ENCODE data around the gene SPOPL.
A peak's percentile ranks its signal among the peaks of the same experiment; 100 is the strongest.
"Not testable (repeated sequence)": the region's sequence is repeated elsewhere in the genome, so short reads cannot be mapped to it uniquely, and the experiment has no call there.

Gene SPOPL

GRCh38 chr2:138503652-138504051 lies 2.1 kb downstream of the SPOPL start:
- Mint-ChIP-seq H3K27ac (peak overlapping the region; percentile 88), H3K27me3 (no peaks in the 10 kb centered on the region), H3K4me1 (ENCODE audit: low read depth) (peaks cover 43% of the 10 kb centered on the region), H3K36me3 (peaks cover 9% of the 10 kb centered on the region), H3K9me3 (ENCODE audit: low read depth) (no peaks in the 10 kb centered on the region), H3K4me3 (peak overlapping the region; percentile 100)

DNA sequence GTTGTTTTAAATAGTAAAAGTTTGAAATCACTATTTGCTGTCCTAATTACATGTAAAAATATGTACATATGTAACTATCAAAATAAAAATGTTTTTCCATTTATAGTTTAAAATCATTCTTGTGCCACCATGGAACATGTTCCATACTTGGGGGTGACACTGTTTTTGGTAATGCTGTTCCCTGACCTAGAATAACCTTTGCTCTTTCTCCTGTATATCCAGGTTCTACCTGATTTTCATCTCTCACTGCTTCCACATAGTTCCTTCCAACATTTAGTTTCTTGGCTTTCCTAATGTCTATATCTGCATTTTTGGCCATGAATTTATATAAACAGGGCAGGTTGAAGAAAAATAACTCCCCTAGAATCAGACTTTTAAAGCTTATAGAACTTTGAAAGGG lies 2.5 kb downstream of the SPOPL start:
- H3K27ac Mint-ChIP-seq = peak overlapping the region; percentile 88
- peaks cover 43% of the 10 kb centered on the region for H3K4me1 Mint-ChIP-seq (ENCODE audit: low read depth)
- H3K27me3 Mint-ChIP-seq = no peaks in the 10 kb centered on the region
- H3K9me3 Mint-ChIP-seq (ENCODE audit: low read depth) = no peaks in the 10 kb centered on the region
- peaks cover 9% of the 10 kb centered on the region for H3K36me3 Mint-ChIP-seq
- H3K4me3 Mint-ChIP-seq = peak overlapping the region; percentile 100

GRCh38 chr2:138504546-138505235 lies 3.1 kb downstream of the SPOPL start:
- H3K4me1 Mint-ChIP-seq (ENCODE audit: low read depth) = peaks cover 45% of the 10 kb centered on the region

GRCh38 chr2:138507267-138507666 lies 5.7 kb downstream of the SPOPL start:
- H3K4me1 Mint-ChIP-seq (ENCODE audit: low read depth) = peaks cover 45% of the 10 kb centered on the region
- no peak overlapping the region for H3K27ac Mint-ChIP-seq
- H3K36me3 Mint-ChIP-seq = peaks cover 20% of the 10 kb centered on the region
- no peak overlapping the region for H3K4me3 Mint-ChIP-seq
- H3K27me3 Mint-ChIP-seq = no peaks in the 10 kb centered on the region
- H3K9me3 Mint-ChIP-seq (ENCODE audit: low read depth) = no peaks in the 10 kb centered on the region

More at GRCh38 chr2:138504546-138505235, 3.1 kb downstream of the SPOPL start:
- H3K4me3 Mint-ChIP-seq = peak overlapping the region; percentile 100
- no peaks in the 10 kb centered on the region for H3K9me3 Mint-ChIP-seq (ENCODE audit: low read depth)
- no peaks in the 10 kb centered on the region for H3K27me3 Mint-ChIP-seq
- H3K27ac Mint-ChIP-seq = peak overlapping the region; percentile 29
- peaks cover 12% of the 10 kb centered on the region for H3K36me3 Mint-ChIP-seq

- H3K27me3 Mint-ChIP-seq = peaks cover 4% of the 10 kb centered on the region
- H3K4me1 Mint-ChIP-seq (ENCODE audit: low read depth) = peaks cover 38% of the 10 kb centered on the region
- peaks cover 25% of the 10 kb centered on the region for H3K36me3 Mint-ChIP-seq
- no peak overlapping the region for H3K4me3 Mint-ChIP-seq
- H3K9me3 Mint-ChIP-seq (ENCODE audit: low read depth) = no peaks in the 10 kb centered on the region
- H3K27ac Mint-ChIP-seq = no peak overlapping the region
These were observed 8.7 kb downstream of the SPOPL start for GRCh38 chr2:138510319-138510718.

DNA sequence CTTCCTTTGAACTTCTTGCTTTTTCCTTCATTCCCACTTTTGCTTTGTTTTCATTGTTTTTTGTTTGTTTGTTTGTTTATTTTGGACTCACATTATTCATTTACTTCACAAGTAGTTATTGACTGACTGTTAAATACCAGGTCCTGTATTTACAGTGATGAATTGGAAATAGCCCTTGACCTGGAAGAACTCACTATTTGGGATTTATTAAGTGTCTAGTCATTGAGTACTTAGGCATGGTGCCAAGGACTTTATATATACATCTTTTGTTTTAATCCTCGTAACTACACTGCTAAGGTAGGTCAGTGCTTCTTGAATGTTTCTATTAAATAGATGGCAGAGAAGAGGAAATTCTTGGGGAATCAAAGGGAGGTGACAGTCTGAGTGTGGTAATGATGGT lies 11.1 kb downstream of the SPOPL start:
- H3K9me3 Mint-ChIP-seq (ENCODE audit: low read depth) = no peaks in the 10 kb centered on the region
- no peak overlapping the region for H3K4me3 Mint-ChIP-seq
- H3K36me3 Mint-ChIP-seq = peaks cover 16% of the 10 kb centered on the region
- H3K27me3 Mint-ChIP-seq = peaks cover 4% of the 10 kb centered on the region
- peaks cover 41% of the 10 kb centered on the region for H3K4me1 Mint-ChIP-seq (ENCODE audit: low read depth)
- H3K27ac Mint-ChIP-seq = no peak overlapping the region

DNA sequence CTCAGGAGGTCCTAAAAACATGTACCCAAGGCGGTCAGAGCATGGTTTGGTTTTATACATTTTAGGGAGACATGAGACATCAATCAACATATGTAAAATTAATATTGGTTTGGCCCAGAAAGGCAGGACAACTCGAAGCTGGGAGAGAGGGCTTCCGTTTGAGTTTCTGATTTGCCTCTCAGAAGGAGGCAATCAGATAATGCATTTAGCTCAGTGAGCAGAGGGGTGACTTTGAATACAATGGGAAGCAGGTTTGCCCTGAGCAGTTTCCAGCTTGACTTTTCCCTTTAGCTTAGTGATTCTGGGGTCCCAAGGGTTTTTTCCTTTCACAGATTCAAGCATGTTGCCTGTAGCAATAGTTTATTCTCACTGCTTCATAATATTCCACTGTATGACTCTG lies 12.6 kb downstream of the SPOPL start:
- Mint-ChIP-seq H3K27me3 (peaks cover 4% of the 10 kb centered on the region), H3K9me3 (ENCODE audit: low read depth) (no peaks in the 10 kb centered on the region), H3K4me1 (ENCODE audit: low read depth) (peaks cover 48% of the 10 kb centered on the region), H3K36me3 (peaks cover 16% of the 10 kb centered on the region), H3K4me3 (no peak overlapping the region), H3K27ac (no peak overlapping the region)

- H3K4me1 Mint-ChIP-seq (ENCODE audit: low read depth) = peaks cover 45% of the 10 kb centered on the region
- no peaks in the 10 kb centered on the region for H3K9me3 Mint-ChIP-seq (ENCODE audit: low read depth)
- no peak overlapping the region for H3K27ac Mint-ChIP-seq
- no peak overlapping the region for H3K4me3 Mint-ChIP-seq
- peaks cover 4% of the 10 kb centered on the region for H3K27me3 Mint-ChIP-seq
- H3K36me3 Mint-ChIP-seq = peaks cover 9% of the 10 kb centered on the region
These were observed 13.5 kb downstream of the SPOPL start for GRCh38 chr2:138515092-138515491.

DNA sequence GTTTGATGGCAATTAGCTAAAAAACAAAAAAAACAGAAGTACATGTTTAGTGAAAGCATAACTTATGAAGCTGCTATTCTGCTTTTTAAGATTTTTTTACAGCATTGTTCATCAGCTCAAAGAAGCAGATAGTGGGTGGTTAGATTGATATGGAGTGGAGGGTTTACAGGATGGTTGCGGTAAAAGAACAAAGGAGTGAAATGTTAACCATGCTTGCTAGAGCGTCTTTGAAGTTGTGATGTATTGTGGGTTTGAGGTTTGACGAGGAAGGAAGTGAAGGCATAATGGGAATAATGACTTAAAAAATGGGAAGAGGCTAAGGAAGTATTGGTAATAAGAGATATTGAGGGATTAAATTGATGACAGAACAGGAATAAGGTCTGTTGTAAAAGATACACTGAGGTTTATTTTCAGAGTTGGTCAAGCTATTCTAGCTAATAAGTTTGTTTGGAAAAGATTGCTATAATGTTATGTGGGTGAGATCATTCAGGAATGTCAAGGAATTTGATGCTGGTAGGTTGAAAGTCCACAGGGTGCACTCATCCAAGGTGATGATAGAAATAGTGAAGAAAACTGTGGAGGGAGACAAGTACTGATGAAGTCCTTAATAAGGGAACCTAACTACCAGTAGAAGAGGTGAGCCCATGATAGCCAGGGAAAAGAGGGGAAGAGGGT lies 14.6 kb downstream of the SPOPL start:
- Mint-ChIP-seq H3K4me1 (ENCODE audit: low read depth) (peaks cover 45% of the 10 kb centered on the region), H3K36me3 (peaks cover 10% of the 10 kb centered on the region), H3K4me3 (peak overlapping the region; percentile 48), H3K9me3 (ENCODE audit: low read depth) (no peaks in the 10 kb centered on the region), H3K27me3 (peaks cover 4% of the 10 kb centered on the region), H3K27ac (no peak overlapping the region)

DNA sequence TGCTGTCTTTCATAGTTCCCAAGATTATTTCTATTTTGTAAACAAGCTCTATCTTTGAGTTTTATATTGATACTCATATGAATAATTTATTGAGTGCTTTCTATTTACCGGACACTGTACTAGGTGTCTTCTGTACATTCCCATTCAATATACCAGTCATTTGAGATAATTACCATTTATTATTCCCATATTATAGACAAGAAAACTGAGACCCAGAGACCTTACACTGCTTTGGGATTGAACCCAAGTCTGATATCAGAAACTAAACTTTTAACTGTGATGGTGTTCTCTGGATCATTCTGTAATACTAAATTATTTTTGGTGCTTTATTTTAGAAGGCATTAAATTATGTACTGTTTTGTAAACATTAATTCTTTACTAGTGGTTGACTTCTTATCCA lies 17.3 kb downstream of the SPOPL start:
- no peaks in the 10 kb centered on the region for H3K9me3 Mint-ChIP-seq (ENCODE audit: low read depth)
- H3K27me3 Mint-ChIP-seq = no peaks in the 10 kb centered on the region
- peaks cover 38% of the 10 kb centered on the region for H3K4me1 Mint-ChIP-seq (ENCODE audit: low read depth)
- no peak overlapping the region for H3K4me3 Mint-ChIP-seq
- H3K27ac Mint-ChIP-seq = no peak overlapping the region
- H3K36me3 Mint-ChIP-seq = peaks cover 10% of the 10 kb centered on the region

DNA sequence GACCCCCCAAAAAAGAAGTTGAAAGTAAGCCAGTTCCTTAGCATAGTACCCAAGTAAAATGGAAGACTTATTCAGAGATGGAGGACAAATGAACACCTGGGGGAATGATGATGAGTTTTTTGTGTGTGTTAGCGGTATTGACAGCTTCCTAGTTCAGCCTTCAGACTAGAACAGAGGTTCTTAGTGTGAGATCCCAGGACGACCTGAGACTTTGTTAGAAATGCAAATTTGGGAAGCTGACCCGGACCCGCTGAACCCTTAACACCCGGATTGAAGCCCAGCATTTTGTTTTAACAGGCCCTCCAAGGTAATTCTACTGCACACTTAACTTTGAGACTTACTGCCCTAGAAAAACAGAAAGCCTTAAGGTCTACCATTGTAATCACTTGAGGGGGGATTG lies 20.3 kb downstream of the SPOPL start:
- peaks cover 7% of the 10 kb centered on the region for H3K9me3 Mint-ChIP-seq (ENCODE audit: low read depth)
- no peak overlapping the region for H3K27ac Mint-ChIP-seq
- peaks cover 23% of the 10 kb centered on the region for H3K36me3 Mint-ChIP-seq
- H3K4me1 Mint-ChIP-seq (ENCODE audit: low read depth) = peaks cover 17% of the 10 kb centered on the region
- no peak overlapping the region for H3K4me3 Mint-ChIP-seq
- H3K27me3 Mint-ChIP-seq = no peaks in the 10 kb centered on the region

- peaks cover 26% of the 10 kb centered on the region for H3K36me3 Mint-ChIP-seq
- no peaks in the 10 kb centered on the region for H3K27me3 Mint-ChIP-seq
- no peak overlapping the region for H3K27ac Mint-ChIP-seq
- H3K9me3 Mint-ChIP-seq (ENCODE audit: low read depth) = peaks cover 7% of the 10 kb centered on the region
- H3K4me1 Mint-ChIP-seq (ENCODE audit: low read depth) = peaks cover 20% of the 10 kb centered on the region
- no peak overlapping the region for H3K4me3 Mint-ChIP-seq
These were observed 21.0 kb downstream of the SPOPL start for GRCh38 chr2:138522556-138522955.

GRCh38 chr2:138523018-138523672 lies 21.6 kb downstream of the SPOPL start:
- H3K4me3 Mint-ChIP-seq = not testable (repeated sequence)

GRCh38 chr2:138523673-138524042 lies 22.1 kb downstream of the SPOPL start:
- Mint-ChIP-seq H3K36me3 (peaks cover 26% of the 10 kb centered on the region), H3K4me1 (ENCODE audit: low read depth) (peaks cover 20% of the 10 kb centered on the region)
- H3K9me3 Mint-ChIP-seq (ENCODE audit: low read depth); H3K27me3 Mint-ChIP-seq; H3K27ac Mint-ChIP-seq; H3K4me3 Mint-ChIP-seq: not testable (repeated sequence)

More at GRCh38 chr2:138523018-138523672, 21.6 kb downstream of the SPOPL start:
- H3K27ac Mint-ChIP-seq; H3K27me3 Mint-ChIP-seq; H3K9me3 Mint-ChIP-seq (ENCODE audit: low read depth): not testable (repeated sequence)
- H3K4me1 Mint-ChIP-seq (ENCODE audit: low read depth) = peaks cover 21% of the 10 kb centered on the region
- H3K36me3 Mint-ChIP-seq = peaks cover 26% of the 10 kb centered on the region

GRCh38 chr2:138524353-138524752 lies 22.8 kb downstream of the SPOPL start:
- H3K27ac Mint-ChIP-seq; H3K4me3 Mint-ChIP-seq; H3K27me3 Mint-ChIP-seq; H3K9me3 Mint-ChIP-seq (ENCODE audit: low read depth): not testable (repeated sequence)
- peaks cover 22% of the 10 kb centered on the region for H3K4me1 Mint-ChIP-seq (ENCODE audit: low read depth)
- H3K36me3 Mint-ChIP-seq = peaks cover 26% of the 10 kb centered on the region
